Fibroblast of skin of abdomen (primary cell): ENCODE measurements around the gene DPH7.
"Not testable (repeated sequence)": the region's sequence is repeated elsewhere in the genome, so short reads cannot be mapped to it uniquely, and the experiment has no call there.

ENCODE experiments used
- DNase-seq: peaks from one replicate; pipeline ENCODE4 v3.0.0-alpha.2; 2013

DPH7 gene

GRCh38 chr9:137516144-137516917 lies 62.4 kb downstream of the DPH7 start:
- DNase-seq: no peak

GRCh38 chr9:137515338-137515724 lies 63.4 kb downstream of the DPH7 start:
- DNase-seq: no peak

- no peak for DNase-seq
Observed at GRCh38 chr9:137514691-137515337, 63.9 kb downstream of the DPH7 start.

- DNase-seq: not testable (repeated sequence)
Observed at GRCh38 chr9:137513801-137514570, 64.7 kb downstream of the DPH7 start.

- not testable (repeated sequence) for DNase-seq
Observed at GRCh38 chr9:137513136-137513535, 65.6 kb downstream of the DPH7 start.

GRCh38 chr9:137511758-137512463 lies 66.8 kb downstream of the DPH7 start:
- no peak for DNase-seq

- not testable (repeated sequence) for DNase-seq
Observed at GRCh38 chr9:137511126-137511525, 67.6 kb downstream of the DPH7 start.

- DNase-seq: no peak
Observed at GRCh38 chr9:137509198-137509597, 69.5 kb downstream of the DPH7 start.

GRCh38 chr9:137506702-137507171 lies 72.0 kb downstream of the DPH7 start:
- DNase-seq: peak; percentile 83

GRCh38 chr9:137506274-137506673 lies 72.5 kb downstream of the DPH7 start:
- no peak for DNase-seq

GRCh38 chr9:137505421-137506140 lies 73.1 kb downstream of the DPH7 start:
- no peak for DNase-seq
